Measurements from ENCODE around the gene HOXB9. TPM values are rescaled to one million over a fixed set of nuclear protein-coding genes. Genes with fewer than 3 reads are reported as not detected.

Gene HOXB9
- total and polyA plus RNA-seq, 9 of the 15 experiments (the other 6 are each of a cell fraction or from before 2014, with no cell fraction given) = 3.1 to 196 (median 77.6) TPM

DNA sequence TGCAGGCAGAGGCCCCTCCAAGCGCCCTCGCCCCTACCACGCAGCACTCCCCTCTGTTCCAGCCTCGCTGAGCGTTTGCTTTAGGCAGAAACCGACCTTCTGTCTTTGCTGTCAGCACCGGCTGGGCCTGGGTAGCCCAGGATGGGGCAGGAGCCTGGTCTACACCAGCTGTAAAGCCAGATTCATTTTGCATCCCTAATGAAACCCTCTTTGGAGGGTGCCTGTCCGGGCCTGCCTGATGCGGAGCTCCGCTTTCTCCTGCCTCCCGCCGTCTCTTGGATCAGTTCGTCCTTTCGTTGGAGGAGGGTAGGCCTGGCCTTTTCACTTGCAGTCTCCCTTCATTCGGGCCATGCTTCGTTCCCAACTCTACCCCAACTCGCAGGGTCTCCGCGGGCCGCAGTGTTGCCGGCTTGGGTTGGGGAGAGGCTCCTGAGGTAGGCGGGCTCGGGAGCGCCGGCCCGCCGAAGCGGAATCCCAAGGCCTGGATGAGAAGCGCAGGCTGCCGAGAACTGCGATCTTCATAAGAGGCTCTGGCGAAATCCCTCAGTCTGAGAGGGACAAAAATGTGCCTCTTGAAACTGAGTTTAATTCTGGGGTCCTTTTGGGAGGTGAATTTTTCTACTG lies 6.2 kb downstream of the HOXB9 start (continued):
- TF ChIP-seq, protein P1, sequence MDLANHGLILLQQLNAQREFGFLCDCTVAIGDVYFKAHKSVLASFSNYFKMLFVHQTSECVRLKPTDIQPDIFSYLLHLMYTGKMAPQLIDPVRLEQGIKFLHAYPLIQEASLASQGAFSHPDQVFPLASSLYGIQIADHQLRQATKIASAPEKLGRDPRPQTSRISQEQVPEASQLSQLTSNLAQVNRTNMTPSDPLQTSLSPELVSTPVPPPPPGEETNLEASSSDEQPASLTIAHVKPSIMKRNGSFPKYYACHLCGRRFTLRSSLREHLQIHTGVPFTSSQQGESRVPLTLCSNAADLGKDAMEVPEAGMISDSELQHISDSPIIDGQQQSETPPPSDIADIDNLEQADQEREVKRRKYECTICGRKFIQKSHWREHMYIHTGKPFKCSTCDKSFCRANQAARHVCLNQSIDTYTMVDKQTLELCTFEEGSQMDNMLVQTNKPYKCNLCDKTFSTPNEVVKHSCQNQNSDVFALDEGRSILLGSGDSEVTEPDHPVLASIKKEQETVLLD (IDR thresholded peaks at IDR 0.05) = no peak
- TF ChIP-seq CHD2 (IDR thresholded peaks at IDR 0.05; ENCODE audit: low read depth, low read length) = peak; percentile 5; the same call in 1 of the 2 replicates
- TF ChIP-seq MBD2 (IDR thresholded peaks at IDR 0.05; ENCODE audit: borderline replicate concordance, low read depth) = 0 out of 2 replicates have a peak, but pooled peaks have one; percentile 2
- 0 out of 2 replicates have a peak, but pooled peaks have one; percentile 9 for TF ChIP-seq ESRRB (CRISPR knock-in tag; IDR thresholded peaks at IDR 0.05; ENCODE audit: borderline replicate concordance)
- peak; percentile 32 for TF ChIP-seq CCNT2 (IDR thresholded peaks at IDR 0.05; ENCODE audit: borderline replicate concordance, extremely low read depth, insufficient read length, low read depth, low read length)

DNA sequence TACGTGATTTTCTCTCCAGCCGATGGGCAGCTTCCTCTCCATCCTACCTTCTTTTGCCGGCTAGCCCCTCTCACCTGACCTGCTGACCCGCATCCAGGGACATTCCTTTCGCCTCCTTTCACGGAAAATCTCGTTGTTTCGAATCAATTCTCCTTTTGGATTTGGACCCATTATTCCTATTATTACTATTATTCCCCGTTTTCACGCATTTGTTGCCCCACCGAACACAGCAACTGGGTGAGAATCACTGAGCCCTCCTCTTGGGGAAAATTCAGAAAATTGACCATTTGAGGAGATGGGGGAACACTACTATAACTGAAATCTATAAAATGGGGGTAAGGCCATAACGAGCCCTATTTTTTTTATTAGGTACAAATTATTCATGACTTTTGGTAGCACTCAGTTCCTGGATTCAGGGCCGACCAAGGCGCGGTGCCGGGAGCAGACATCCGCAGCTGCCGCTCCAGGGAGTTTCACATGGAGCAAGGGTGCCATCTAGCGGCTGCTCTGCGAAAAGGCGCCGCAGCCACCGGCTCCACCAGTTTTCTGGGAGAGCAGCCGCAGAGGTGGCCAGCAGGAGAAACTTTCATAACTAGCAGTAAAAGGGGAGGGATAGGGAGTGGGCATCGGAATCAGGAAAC lies 7.8 kb downstream of the HOXB9 start:
- peak; percentile 88 for FAIRE-seq
- POLR2A ChIA-PET = interaction anchor here (0.5 to 1.9 kb wide), 10 partner anchors 8 to 423 kb away, joined by 3 to 8 read pairs (median 3); partner anchors contain the start of gene HOXB9
- TF ChIP-seq, protein P2, sequence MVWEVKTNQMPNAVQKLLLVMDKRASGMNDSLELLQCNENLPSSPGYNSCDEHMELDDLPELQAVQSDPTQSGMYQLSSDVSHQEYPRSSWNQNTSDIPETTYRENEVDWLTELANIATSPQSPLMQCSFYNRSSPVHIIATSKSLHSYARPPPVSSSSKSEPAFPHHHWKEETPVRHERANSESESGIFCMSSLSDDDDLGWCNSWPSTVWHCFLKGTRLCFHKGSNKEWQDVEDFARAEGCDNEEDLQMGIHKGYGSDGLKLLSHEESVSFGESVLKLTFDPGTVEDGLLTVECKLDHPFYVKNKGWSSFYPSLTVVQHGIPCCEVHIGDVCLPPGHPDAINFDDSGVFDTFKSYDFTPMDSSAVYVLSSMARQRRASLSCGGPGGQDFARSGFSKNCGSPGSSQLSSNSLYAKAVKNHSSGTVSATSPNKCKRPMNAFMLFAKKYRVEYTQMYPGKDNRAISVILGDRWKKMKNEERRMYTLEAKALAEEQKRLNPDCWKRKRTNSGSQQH (CRISPR knock-in tag; IDR thresholded peaks at IDR 0.05) = no peak
- TF ChIP-seq MED1 (CRISPR knock-in tag; IDR thresholded peaks at IDR 0.05; ENCODE audit: borderline replicate concordance) (no peak), MAFG (tag; conservative IDR thresholded peaks at IDR 0.05) (no peak), BMI1 (IDR thresholded peaks at IDR 0.05; ENCODE audit: low read length) (0 out of 2 replicates have a peak, but pooled peaks have one; percentile 20), MTA3 (IDR thresholded peaks at IDR 0.05; ENCODE audit: borderline replicate concordance) (no peak), XRCC5 (IDR thresholded peaks at IDR 0.05; ENCODE audit: low read depth, low read length) (peak; percentile 86; the same call in 1 of the 2 replicates), SMARCC2 (IDR thresholded peaks at IDR 0.05; ENCODE audit: low read depth) (no peak)
- TF ChIP-seq, protein P3, sequence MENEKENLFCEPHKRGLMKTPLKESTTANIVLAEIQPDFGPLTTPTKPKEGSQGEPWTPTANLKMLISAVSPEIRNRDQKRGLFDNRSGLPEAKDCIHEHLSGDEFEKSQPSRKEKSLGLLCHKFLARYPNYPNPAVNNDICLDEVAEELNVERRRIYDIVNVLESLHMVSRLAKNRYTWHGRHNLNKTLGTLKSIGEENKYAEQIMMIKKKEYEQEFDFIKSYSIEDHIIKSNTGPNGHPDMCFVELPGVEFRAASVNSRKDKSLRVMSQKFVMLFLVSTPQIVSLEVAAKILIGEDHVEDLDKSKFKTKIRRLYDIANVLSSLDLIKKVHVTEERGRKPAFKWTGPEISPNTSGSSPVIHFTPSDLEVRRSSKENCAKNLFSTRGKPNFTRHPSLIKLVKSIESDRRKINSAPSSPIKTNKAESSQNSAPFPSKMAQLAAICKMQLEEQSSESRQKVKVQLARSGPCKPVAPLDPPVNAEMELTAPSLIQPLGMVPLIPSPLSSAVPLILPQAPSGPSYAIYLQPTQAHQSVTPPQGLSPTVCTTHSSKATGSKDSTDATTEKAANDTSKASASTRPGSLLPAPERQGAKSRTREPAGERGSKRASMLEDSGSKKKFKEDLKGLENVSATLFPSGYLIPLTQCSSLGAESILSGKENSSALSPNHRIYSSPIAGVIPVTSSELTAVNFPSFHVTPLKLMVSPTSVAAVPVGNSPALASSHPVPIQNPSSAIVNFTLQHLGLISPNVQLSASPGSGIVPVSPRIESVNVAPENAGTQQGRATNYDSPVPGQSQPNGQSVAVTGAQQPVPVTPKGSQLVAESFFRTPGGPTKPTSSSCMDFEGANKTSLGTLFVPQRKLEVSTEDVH (IDR thresholded peaks at IDR 0.05; ENCODE audit: low read depth, partially characterized antibody) = no peak

More for the DNA sequence above, 7.8 kb downstream of the HOXB9 start:
- Histone ChIP-seq H3K9ac (ENCODE audit: insufficient read depth in 1 of 2, low read depth in 2 of 2, low read length in 2 of 2) (peak overlapping the region; percentile 65 to 84), H3K27me3 (ENCODE audit: control insufficient read depth in 2 of 2, insufficient read depth in 2 of 2, low read length in 2 of 2) (no peaks in the 10 kb centered on the region), H3K27ac (ENCODE audit: extremely low read depth, low read depth, low read length) (no peak overlapping the region; the same call in 2 of the 3 replicates), H3K4me3 (peak overlapping the region; percentile 39), H3K79me2 (ENCODE audit: control insufficient read depth, insufficient read depth, low read length) (peaks cover 66% of the 10 kb centered on the region), H3K9me3 (replicated peaks; ENCODE audit: control insufficient read depth, insufficient read depth, low read depth, low read length) (no peaks in the 10 kb centered on the region), H4K20me1 (replicated peaks; ENCODE audit: control insufficient read depth, insufficient read depth, low read length) (peaks cover 37% of the 10 kb centered on the region), H3K36me3 (ENCODE audit: control insufficient read depth, insufficient read depth, low read length) (peaks cover 41% of the 10 kb centered on the region), H3K9me1 (ENCODE audit: control insufficient read depth, insufficient read depth, low read length) (no peaks in the 10 kb centered on the region), H2AFZ (ENCODE audit: low read depth, low read length) (0 out of 2 replicates have a peak overlapping the region, but pooled peaks have one; percentile 67), H3K4me1 (replicated peaks in 1 of 2; ENCODE audit: control insufficient read depth in 2 of 2, insufficient read depth in 2 of 2, low read length in 2 of 2) (peaks cover 44 to 47% of the 10 kb centered on the region in 2 experiments; a peak in 4 of 5 replicates), H3K4me2 (ENCODE audit: insufficient read depth, low read length) (peak overlapping the region; percentile 76)
- no TSS peak for BruUV-seq (replicated peaks)
- CTCF ChIA-PET (ENCODE audit: low intra/inter-chr PET ratio) = interaction anchor here (0.6 to 2.2 kb wide), 18 partner anchors 16 to 591 kb away, joined by 3 to 10 read pairs (median 4); partner anchors contain the start of gene HOXB5
- DNase-seq (ENCODE audit: extremely low read depth in 1 of 4, low spot score in 3 of 4) (peak; percentile 86 to 92 (median 88)), ATAC-seq (peak; percentile 67)
- 31% methylated on average over 25 of the region's 25 CpGs for WGBS (ENCODE audit: insufficient coverage, low coverage, missing lambda C conversion rate)
- in situ Hi-C loops (cut with MboI) = no loop called here
- intact Hi-C loops (cut with micrococcal nuclease) = no loop called here

Measured in K562 (cell line).